ENCODE data around the gene MRPL34. TPM values are rescaled to one million over a fixed set of nuclear protein-coding genes. Genes with fewer than 3 reads are reported as not detected.

The MRPL34 gene
- total and polyA plus RNA-seq, 9 of the 15 experiments (the other 6 are each of a cell fraction or from before 2014, with no cell fraction given): 11.5 to 256 (median 72.5) TPM

GRCh38 chr19:17260842-17261325 lies 44.8 kb upstream of the MRPL34 start (continued):
- peak; percentile 77 for TF ChIP-seq REST (IDR thresholded peaks at IDR 0.05; ENCODE audit: borderline replicate concordance)
- TF ChIP-seq REST (CRISPR knock-in tag; IDR thresholded peaks at IDR 0.05; ENCODE audit: low read depth): no peak
- TF ChIP-seq CXXC5 (CRISPR knock-in tag; IDR thresholded peaks at IDR 0.05): peak; percentile 68
- no peak for TF ChIP-seq HMGN3 (IDR thresholded peaks at IDR 0.05; ENCODE audit: borderline replicate concordance, extremely low read depth, insufficient read length, low read depth, low read length)
- no peak for TF ChIP-seq CBFA2T3 (IDR thresholded peaks at IDR 0.05)
- no peak for TF ChIP-seq ZBTB1 (CRISPR knock-in tag; IDR thresholded peaks at IDR 0.05; ENCODE audit: borderline replicate concordance, low read depth)
- no peak for TF ChIP-seq CREBBP (IDR thresholded peaks at IDR 0.05; ENCODE audit: low read depth, low read length)
- TF ChIP-seq ZNF592 (IDR thresholded peaks at IDR 0.05): peak; percentile 63
- no peak for TF ChIP-seq HNRNPK (IDR thresholded peaks at IDR 0.05; ENCODE audit: low read depth, low read length, poor library complexity, severe bottlenecking)
- TF ChIP-seq BRF2 (IDR thresholded peaks at IDR 0.05; ENCODE audit: borderline replicate concordance, insufficient read depth, insufficient read length): no peak
- TF ChIP-seq SIX5 (IDR thresholded peaks at IDR 0.05; ENCODE audit: borderline replicate concordance in 1 of 2, insufficient read depth in 1 of 2, low read depth in 1 of 2, low read length in 2 of 2): no peak
- no peak for TF ChIP-seq ZBTB5 (IDR thresholded peaks at IDR 0.05)

Data from K562 (cell line).